ENCODE measurements around the gene HERPUD1.
"Not testable (repeated sequence)": the region's sequence is repeated elsewhere in the genome, so short reads cannot be mapped to it uniquely, and the experiment has no call there.

HERPUD1 gene

GRCh38 chr16:56961851-56962281 is 29.9 kb downstream of the HERPUD1 start, which contains the start of gene CETP:
Gene CETP, plus strand, starts transcription at chr16:56961950. Its CDS starts 30 bp downstream, at chr16:56961980.
- DNase-seq (ENCODE audit: low spot score): no peak

GRCh38 chr16:56964243-56965148 is 32.6 kb downstream of the HERPUD1 start:
- DNase-seq (ENCODE audit: low spot score): no peak

GRCh38 chr16:56965149-56966092 is 33.5 kb downstream of the HERPUD1 start:
- DNase-seq (ENCODE audit: low spot score): no peak

- DNase-seq (ENCODE audit: low spot score): no peak
These were observed 34.1 kb downstream of the HERPUD1 start for GRCh38 chr16:56966093-56966475.

GRCh38 chr16:56967733-56968132 is 35.8 kb downstream of the HERPUD1 start:
- no peak for DNase-seq (ENCODE audit: low spot score)

- no peak for DNase-seq (ENCODE audit: low spot score)
These were observed 37.8 kb downstream of the HERPUD1 start for GRCh38 chr16:56969769-56970168.

- DNase-seq (ENCODE audit: low spot score): no peak
These were observed 39.2 kb downstream of the HERPUD1 start for GRCh38 chr16:56970934-56971767.

GRCh38 chr16:56971768-56972043 is 39.8 kb downstream of the HERPUD1 start:
- DNase-seq (ENCODE audit: low spot score): no peak

- DNase-seq (ENCODE audit: low spot score): no peak
These were observed 40.7 kb downstream of the HERPUD1 start for GRCh38 chr16:56972403-56973293.

- DNase-seq (ENCODE audit: low spot score): no peak
These were observed 41.4 kb downstream of the HERPUD1 start for GRCh38 chr16:56973294-56973689.

- not testable (repeated sequence) for DNase-seq (ENCODE audit: low spot score)
These were observed 42.0 kb downstream of the HERPUD1 start for GRCh38 chr16:56973899-56974298.

GRCh38 chr16:56974549-56975300 is 42.8 kb downstream of the HERPUD1 start:
- no peak for DNase-seq (ENCODE audit: low spot score)

- no peak for DNase-seq (ENCODE audit: low spot score)
These were observed 43.8 kb downstream of the HERPUD1 start for GRCh38 chr16:56975714-56976113.

- no peak for DNase-seq (ENCODE audit: low spot score)
These were observed 45.3 kb downstream of the HERPUD1 start for GRCh38 chr16:56977216-56977615.

- no peak for DNase-seq (ENCODE audit: low spot score)
These were observed 46.0 kb downstream of the HERPUD1 start for GRCh38 chr16:56977823-56978430.

GRCh38 chr16:56980201-56980535 is 48.2 kb downstream of the HERPUD1 start:
- no peak for DNase-seq (ENCODE audit: low spot score)

- DNase-seq (ENCODE audit: low spot score): no peak
These were observed 49.1 kb downstream of the HERPUD1 start for GRCh38 chr16:56980792-56981724.

GRCh38 chr16:56981729-56982271 is 49.9 kb downstream of the HERPUD1 start:
- no peak for DNase-seq (ENCODE audit: low spot score)
